Raji (cell line): ENCODE results near the gene ANKMY1.

Experiments
- POLR2A ChIP-seq: IDR thresholded peaks from 2 replicates; pipeline ENCODE4 v1.6.1; 2011; ENCODE audit warnings: low read depth, low read length, control low read depth; ENCODE audit not compliant: insufficient read depth

The ANKMY1 gene

GRCh38 chr2:240455647-240456446 lies 101.9 kb downstream of the ANKMY1 start:
- no peak for TF ChIP-seq POLR2A

GRCh38 chr2:240455272-240455646 lies 102.5 kb downstream of the ANKMY1 start:
- TF ChIP-seq POLR2A, result no peak

DNA sequence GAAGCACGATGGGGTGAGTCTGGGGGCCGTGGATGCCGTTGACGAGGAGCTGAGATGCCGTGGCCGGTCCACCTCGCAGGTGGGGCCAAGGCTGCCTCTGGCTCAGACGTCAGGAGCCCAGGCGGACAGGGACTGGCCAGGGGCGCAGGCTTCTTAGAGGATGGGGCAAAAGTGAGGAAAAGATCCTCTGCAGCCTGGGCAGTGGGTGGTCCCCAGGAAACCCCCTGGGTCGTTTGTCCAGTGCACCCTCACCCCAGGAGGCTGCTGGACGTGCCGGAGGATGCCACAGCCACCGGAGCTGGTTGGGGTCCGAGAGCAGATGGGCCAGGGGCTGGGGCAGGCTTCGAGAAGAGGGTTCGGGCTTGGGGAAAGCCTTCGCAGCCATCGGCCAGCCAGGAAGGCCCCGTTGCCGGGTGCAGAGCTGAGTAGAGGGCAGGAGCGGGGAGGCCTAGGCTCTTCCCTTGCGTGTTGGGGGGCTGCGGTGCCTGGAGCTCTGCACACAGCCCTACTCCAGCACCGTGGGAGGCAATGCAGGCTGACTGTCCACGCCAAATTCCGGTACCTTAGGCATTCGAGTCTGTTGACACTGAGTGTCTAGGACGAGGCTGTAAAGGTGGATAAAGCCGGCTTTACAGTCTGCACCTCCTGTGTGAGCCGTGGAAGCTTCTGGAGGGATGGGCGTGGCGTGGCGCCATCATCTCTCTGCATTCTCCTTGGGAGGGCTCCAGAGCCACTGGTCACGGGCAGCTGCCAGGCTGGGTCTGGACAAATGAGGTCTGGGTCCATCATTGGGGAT lies 103.5 kb downstream of the ANKMY1 start:
- TF ChIP-seq POLR2A, result no peak

- TF ChIP-seq POLR2A, result no peak
Observed at GRCh38 chr2:240453461-240454105, 104.2 kb downstream of the ANKMY1 start.

- TF ChIP-seq POLR2A, result no peak
Observed at GRCh38 chr2:240452462-240453256, 105.1 kb downstream of the ANKMY1 start.

GRCh38 chr2:240451791-240452461 lies 105.9 kb downstream of the ANKMY1 start:
- TF ChIP-seq POLR2A, result no peak

DNA sequence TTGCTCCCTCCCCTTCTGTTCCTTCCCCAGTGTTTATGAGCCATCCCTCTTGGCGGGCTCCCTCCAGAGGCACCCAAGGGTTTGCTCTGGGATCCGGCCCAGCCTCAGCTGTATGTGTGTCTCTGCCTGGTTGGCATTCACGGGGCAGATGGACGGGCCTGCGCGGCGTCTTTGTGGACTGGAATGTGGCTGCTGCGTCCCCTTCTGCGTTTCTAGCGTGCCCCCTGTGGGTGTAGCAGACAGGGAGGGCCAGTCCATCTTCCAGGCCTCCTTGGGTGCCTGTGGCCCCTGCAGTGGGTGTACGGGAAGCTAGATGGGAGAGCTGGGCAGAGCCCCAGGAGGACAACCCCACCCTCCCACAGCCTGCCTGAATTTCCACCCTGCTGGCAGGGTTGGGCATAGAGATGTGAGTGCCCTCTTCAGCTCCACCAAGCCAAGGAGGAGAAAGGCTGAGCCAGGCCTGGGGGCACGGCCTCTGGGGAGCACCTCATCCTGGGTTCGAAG lies 106.6 kb downstream of the ANKMY1 start:
- TF ChIP-seq POLR2A, result no peak

- TF ChIP-seq POLR2A, result no peak
Observed at GRCh38 chr2:240450532-240451107, 107.2 kb downstream of the ANKMY1 start.

DNA sequence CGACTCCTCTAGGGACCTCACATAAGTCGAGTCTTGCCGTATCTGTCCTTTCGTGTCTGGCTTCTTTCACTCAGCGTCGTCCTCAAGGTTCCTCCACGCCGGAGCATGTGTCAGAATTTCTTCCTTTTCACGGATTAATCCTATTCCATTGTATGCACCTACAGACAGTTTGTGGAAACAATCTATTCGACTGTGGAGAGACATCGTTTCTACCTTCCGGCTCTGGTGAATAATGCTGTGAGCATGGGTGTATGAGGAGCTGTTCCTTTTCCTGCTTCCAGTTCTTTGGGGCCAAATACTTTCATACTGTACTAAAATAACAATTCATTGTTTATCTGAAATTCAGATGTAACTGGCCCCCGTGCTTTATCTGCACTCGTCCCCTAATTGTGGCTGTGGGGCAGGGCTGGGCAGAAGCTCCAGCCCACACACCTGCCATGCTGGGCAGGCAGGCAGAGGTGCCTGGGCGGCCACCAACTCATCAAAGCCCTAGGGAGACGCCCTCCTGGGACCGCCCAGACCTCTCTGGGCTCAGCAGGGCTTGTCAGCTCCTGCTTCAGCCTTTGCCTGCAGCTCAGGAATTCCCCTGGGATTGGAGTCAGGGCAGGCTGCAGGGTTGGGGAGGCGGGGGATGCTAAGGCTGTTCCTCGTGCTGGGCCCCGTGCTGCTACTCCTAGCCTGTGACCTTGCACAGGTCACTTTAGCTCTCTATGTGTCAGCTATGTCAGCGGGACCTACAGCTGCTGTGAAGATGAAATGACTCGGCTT lies 107.8 kb downstream of the ANKMY1 start:
- no peak for TF ChIP-seq POLR2A

DNA sequence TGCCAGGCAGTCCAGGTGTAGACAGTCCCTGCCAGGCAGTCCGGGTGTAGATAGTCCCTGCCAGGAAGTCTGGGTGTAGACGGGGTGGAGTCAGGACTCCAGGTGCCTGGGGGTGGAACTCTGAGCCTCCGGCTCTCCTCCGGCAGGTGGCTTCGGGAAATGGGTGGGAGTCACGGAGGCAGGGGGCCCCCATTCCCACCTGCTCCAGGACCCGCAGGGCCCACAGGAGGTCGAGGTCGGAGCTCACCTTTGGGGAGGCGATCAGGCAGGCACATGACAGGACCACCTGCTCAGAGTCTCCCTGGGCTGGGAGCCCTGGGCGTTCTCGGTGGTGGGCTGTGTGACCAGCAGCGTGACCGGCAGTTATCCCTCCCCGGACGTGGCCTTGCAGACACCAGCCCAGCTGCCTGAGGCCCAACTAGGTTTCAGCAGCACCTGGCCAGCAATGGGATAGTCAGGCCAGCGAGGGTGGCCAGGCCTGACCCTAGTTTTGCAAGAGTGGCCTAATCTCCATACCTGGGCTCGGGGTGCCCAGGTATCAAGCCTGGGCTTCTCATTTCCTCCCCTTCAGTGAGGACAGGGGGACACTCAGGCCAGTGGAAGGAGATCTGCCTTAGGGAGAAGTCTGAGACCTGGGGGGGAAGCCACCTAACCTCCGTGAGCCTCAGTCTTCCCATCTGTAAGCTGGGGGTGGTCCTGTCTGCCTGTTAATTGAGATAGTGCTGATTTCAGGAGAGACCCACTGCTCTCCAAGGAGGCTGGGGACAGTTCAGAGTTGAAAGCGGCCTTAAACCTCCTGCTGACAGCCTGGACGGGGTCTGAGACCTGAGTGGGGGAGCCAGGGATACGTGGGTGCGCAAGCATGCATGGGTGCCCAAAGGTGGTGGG lies 109.2 kb downstream of the ANKMY1 start:
- TF ChIP-seq POLR2A, result no peak

GRCh38 chr2:240447934-240448333 lies 109.9 kb downstream of the ANKMY1 start:
- TF ChIP-seq POLR2A, result no peak

- TF ChIP-seq POLR2A, result no peak
Observed at GRCh38 chr2:240447331-240447730, 110.5 kb downstream of the ANKMY1 start.
